HG02642 (cell line): ENCODE data around the gene MBNL2.
"Not testable (repeated sequence)": the region's sequence is repeated elsewhere in the genome, so short reads cannot be mapped to it uniquely, and the experiment has no call there.

Source experiments
- ATAC-seq: cut with Tn5 transposase; IDR thresholded peaks from one replicate; pipeline ENCODE4 v1.9.1; 2021; ENCODE audit warnings: mild to moderate bottlenecking; ENCODE audit not compliant: unreplicated experiment, poor library complexity

Gene MBNL2

DNA sequence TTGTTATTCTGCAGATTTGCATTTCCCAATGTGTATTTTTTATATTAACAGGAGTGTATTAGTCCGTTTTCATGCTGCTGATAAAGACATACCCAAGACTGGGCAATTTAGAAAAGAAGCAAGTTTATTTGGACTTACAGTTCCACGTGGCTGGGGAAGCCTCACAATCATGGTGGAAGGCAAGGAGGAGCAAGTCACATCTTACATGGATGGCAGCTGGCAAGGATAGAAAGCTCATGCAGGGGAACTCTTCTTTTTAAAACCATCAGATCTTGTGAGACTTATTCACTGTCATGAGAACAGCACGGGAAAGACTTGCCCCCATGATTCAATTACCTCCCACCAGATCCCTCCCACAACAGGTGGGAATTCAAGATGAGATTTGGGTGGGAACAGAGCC lies 14.9 kb upstream of the MBNL2 start:
- ATAC-seq, result not testable (repeated sequence)

DNA sequence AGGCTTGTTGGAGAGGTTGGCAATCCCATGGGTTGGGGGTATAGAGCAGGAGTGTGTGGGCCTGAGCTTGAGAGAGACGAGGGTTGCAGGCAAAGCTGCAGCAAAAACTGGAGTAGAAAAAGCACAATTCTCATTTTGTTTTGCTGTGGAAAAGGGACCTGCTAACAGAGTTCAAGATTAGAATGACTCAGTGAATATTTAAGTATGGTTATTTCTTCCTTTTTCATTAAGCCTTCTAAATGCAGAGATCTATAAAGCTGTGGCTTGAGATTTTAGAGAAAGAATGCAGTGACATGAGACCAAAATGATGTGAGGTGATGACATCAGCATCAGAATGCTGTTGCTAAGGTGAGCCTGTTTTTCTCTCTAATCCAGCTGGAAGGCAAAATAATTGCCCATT lies 10.8 kb upstream of the MBNL2 start:
- ATAC-seq, result no peak

DNA sequence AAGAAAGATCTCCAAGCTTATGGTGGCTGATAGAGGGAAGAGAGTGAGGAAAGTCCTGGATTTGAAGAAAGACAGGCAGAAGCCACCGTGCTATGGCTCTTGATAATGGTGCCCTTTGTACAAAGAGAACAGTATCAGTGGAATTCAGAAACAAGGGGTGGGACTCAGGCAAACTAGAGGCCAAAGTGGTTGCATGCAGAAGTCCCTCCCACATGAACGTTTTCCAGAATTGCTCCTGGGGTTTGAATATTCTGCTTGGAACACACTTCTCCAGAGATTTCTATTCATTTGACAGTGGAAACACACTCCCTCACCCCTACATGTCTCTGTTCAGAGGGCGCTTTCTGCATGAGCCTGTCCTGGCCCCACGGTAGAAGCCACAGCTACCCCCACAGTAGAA lies 10.1 kb upstream of the MBNL2 start:
- no peak for ATAC-seq

DNA sequence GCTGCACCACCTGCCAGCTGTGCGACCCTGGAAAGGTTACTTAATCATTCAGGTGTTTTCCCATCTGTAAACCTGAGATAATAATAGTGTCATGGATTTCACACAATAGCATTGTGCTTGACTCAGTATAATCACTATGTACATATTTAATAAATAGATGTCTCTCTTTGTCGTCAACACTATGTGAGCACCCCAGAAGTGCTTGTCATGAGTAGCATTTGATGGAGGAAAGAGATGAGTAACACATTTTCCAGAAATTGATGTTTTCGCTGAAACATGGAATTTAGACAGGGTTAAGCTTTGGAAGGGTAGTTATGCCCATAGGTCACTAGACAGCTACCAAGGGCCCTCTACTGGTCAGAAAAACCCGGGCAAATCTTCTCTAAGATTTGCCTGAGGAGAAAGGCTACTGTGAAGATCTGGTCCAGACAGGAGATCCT lies 9.5 kb upstream of the MBNL2 start:
- ATAC-seq, result peak; percentile 63

DNA sequence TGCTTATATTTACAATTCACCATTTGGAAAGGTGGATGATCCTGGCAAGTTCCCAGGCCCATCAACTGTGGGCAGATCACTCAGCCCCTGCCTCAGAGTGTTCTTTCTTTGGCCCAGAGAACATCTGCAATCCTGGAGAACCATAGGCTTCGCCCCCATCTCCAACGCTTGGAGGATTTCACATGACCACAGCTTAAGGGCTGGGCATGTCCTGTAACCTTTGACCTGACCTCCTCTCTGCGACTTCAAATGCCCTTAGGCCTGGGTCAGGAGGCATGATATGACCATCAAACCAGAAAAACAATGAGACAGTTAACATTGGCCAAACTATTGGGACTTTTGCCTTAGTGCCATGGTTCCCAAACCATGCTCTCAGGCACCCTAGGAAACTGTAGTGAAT lies 7.2 kb upstream of the MBNL2 start:
- ATAC-seq, result no peak

DNA sequence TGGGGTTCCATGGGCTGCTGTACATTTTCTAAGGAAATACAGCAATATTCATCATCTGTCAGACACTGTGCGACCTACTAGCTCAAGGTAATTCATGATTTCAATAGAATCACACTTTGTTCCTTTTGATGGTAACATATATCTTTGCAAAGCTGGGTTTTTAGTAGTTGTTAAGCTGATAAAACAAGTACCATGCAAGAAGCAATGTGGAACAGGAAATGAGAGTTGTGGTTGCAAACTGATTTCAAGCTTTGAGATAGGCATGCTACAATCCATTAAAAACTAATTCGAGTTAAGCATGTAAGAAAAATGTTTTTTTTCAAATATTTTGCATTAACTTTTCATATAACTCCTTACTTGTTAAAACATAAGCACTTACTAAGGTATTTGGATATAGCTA lies 6.8 kb upstream of the MBNL2 start:
- ATAC-seq, result no peak

DNA sequence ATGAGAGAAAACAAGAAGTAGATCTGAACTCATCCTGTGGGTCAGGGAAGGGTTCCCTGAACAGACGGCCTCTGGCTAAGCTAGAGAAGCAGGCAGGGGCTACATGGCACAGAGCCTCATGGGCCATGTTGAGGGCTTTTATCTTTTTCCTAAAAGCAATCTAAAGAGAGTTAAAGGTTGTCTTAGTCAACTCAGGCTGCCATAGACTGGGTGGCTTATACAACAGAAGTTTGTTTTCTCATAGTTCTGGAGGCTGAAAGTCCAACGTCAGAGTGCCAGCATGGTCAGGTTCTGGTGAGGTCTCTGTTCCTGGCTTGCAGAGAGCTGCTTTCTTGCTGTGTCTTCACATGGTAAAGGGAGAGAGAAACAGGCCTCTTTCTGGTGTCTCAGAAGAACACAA lies 2.9 kb upstream of the MBNL2 start:
- no peak for ATAC-seq

DNA sequence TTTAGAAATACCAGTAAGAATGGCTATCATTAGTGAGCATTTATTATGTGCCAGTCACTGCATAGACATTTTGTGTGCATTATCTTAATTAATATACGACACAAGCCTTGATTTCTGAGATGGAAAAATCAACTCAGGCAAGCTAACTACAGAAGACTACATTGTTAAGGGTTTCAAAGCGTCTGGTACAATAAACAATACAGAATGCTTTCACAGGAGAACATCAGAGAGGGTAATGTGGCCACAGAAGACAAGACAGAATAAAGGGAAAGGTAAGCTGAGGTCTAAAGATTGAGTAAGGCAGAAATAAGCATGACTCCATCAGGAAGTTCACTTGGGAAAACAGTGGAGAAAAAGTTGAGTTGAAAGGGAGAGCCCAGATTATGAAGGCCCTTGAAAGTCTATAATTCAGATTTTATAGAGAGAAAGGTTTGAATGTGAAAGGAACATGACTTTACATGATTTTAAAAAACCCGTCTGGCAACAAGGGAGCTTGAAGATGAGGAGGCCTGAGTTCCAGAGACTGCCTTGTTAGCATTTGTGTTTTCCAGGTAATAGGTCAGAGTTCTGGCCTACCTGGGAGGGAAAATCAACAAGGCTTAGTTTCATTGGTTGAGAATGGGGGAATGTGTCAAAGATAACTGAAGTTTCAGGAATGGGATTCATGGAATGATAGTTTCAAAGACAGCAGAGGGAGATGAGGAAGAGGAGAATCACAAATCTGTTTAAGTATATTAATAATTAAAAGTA lies 1.8 kb upstream of the MBNL2 start:
- no peak for ATAC-seq

DNA sequence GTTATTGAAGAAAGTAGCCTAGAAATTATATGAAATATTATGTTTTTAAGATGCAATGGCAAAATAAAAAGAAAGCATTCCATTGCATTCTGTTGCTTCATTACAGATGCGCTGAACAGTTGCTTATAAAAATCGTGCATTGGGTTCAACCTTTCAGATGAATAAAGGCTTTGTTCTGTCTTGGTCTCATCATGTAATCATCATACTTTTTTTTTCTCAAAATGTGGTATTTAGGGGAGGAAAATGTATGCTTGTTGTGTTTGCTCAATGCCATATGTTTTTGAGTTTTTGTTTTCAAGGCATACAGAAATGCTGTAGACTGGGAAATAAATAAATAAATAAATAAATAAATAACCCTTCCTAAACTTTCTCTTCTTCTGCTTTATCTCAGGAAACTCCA lies 1.1 kb upstream of the MBNL2 start:
- ATAC-seq, result no peak

DNA sequence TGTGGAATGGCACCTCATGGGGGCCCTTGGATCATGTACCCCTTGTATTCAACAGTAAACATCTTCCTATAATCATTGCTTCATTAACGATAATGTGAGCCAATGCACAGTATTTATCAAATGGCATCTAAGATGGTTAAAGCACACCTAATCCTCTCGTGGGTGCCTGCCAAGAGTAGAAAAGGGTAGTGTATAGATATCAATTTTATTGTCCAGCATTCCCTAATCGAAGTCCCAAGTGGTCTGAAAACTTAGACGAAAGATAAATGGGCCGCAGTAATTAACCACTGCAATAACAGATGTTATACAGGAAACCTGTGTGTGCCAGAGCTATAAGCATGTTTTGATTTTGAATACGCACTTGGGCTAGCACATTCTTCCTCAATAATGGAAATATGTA lies 667 bp upstream of the MBNL2 start:
- ATAC-seq, result no peak

DNA sequence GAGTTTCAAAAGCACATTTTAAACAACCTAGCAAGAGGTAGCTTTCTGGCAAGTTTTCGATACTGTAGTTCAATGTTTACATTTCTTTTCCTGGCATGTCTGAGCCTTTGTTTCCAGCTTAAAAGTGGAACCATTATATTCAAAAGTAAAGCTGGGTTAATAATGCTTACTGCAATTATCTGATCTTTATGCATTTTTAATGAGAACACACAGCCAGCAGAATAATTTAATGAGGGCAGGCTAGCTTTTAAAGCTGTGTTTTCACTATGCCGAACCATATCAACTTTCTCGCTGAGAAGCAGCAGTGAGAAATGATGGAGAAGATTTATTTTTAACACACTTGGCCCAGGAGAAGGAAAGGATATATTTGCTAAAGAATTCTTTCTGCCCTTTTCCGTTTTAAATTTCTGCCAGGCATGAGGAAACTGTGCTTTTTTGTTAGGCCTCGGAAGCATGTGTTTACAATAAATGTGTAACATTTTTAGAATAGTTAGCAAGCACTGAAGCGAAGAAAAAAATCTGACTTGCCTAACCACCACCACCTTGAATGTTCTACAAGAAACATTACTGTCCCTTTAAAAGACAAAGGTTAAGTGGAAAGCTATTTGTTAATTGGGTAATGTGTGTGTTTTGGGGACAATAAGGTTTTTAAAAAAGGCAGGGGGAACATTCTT lies 1.0 kb downstream of the MBNL2 start:
- ATAC-seq, result no peak

DNA sequence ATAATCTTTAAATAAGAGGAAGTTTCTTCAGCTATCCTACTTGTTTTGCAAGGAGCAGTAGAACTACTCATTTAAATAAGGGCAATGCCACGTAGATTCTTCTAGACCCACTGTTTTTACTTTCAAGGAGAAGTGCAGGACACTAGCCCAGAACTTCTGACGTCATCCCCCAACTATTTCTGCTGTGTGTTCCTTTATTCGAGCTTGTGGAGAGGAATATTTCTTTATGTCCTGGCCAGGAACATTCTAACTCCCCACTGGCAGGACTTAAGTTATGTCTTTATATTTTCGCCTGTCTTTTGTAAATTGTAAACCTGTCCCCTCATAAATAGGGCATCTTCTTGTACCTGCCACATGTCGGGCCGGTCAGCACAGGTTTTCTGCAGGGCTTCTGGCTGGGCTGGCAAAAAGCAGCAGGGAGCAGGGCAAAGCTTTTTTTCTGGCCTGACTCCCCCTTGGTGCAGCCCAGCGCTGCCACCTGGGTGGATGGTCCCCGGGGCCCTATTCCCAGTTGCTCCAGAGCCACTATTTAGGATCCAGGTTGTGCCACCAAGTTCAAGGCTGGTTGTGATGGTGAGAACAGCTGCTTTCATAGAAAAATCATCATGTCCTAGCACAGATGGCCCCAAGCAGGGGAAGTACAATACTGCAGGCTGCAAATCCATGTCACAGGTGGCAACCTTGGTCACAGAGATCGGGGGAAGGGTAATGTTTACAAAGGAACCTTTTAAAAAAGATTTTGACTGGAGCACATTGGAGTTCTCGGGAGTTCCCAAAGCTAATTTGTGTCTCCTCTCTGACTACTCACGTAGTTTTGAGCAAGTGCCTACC lies 1.8 kb downstream of the MBNL2 start:
- peak; percentile 26 for ATAC-seq

DNA sequence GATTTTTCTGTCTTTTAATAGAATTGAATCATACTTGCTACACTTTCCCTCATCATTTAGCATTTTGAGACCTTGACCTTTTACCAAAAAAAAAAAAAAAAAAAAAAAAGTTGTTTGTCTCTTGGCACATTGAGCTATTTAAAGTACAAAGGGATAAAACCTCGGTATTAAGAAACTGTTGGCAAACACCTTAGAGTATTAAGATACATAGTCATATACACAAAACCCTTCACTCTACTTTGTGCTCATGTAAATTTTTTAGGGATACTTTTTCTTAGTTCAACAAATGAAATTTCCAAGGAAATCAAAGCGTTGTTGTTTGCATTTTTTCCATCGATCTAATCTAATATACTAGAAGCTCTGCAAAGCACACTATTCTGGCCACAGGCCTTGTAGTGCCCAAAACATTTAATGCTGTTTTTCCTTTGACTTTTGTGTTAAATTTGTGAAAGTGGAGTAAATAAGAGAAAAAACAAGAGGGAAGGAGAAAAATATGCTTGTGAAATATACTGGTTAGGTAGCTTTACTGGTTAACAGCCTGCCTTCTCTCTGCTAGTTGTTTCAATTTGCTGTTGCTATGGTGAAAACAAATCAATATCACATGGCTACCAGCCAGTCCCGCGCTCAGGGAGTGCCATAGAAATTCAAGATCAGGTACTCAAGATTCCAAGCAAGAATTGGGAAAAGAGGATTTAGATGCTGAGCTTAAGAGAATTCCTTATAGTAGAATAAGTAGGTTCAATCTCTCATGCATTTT lies 2.6 kb downstream of the MBNL2 start:
- no peak for ATAC-seq

DNA sequence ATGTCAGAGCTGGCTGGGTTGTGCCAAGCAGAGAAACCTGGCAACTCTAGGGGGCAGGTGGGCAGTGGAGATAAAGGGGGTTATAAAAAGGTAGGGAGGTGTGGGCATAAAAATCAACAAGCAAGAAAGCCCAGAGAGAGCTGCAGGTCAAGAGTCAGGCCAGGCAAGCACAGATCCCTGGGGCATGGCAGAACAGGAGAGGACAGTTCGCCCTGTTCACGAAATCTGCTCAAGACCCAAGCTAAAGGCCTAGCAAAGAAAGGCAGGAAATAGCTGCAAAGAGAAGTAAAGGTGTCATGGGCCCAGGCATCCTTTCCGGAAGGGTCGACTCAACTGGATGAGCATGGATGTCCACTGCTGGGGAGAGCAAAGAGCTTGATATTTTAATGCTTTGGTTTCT lies 3.4 kb downstream of the MBNL2 start:
- ATAC-seq, result no peak

DNA sequence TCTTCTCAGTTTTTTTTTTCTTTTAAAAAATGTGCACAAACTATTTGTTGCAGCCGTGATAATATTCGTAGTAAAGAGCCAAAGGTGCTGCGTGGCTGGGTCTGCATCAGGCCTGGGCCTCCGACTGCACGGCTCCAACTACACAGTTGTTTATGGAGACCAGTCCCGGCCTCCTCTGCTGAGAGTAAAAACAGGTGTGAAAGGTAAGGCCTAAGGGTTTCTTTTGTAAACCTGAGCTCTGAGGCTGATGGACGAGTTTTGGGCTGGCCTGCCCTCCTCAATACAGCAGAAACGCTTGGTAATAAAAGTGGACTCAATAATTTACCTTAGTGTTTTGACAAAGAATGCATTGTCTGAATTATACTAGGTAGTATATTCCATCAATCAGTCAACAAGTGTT lies 3.9 kb downstream of the MBNL2 start:
- ATAC-seq, result no peak

DNA sequence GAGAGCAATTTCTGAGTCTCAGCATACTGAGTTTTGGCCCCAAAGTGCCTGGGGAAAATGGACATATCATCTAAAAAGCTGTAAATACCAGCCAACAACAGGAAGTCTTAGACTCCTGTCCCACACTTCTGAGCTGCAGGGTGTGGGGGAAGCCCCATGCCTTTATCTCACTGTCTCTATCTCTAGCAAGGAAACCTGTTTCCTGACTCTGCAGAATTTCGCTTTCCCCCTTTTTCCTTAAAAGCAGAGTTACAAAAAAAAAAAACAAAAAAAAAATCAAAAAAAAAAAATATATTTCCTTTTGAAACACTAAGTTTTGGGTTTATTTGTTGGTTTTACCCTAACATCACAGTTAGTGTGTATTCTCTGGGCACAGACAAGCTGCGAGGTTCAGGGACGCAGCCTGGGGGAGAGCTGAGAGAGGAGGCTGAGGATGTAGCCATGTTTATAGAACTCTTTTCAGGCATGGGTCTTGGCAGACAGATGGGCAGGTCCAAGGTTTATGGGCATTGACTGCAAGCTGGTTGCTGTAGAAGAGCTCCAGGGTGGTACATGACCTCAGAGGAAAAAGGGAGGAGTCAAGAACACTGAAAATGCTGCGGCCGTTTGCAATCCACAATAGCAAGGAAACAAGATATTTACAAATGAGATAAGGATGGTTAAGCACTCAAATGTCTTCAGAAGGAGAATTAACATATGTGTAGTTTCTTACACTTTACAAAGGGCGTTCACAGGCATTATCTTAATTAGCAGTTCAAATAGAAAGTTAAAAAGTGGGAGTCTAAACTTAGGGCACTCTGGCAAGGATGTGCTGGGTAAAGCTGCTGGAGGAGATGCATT lies 4.9 kb downstream of the MBNL2 start:
- peak; percentile 41 for ATAC-seq

DNA sequence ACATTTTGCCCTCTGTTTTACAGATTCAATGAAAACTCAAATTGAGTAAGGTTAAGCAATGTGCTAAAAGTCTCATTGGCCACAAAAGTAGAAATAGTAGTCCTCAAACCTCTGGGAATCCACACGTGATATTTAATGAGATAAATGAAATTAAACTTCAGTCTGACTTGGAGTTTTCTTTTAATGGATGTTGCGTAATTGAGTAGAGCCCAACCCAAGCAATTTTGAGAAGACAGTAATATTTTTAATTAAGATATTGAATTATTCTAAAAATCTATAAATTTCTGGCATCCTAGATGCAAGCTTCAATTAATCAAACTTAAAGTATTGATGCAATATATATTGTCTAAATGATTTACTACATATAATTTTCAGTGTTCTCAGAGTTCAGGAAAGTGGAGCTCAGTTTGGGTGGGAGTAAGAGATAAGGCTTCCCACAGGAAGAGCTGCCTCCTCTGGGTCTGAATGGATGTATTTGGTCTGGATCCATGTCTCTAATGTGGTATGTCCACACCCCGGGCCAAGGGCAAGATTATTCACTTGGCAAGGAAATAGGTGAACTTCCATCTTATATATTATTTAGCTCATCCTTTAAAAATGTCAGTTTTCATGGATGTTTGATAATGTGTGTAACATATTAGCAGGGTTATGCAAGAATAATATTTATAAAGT lies 6.9 kb downstream of the MBNL2 start:
- no peak for ATAC-seq

DNA sequence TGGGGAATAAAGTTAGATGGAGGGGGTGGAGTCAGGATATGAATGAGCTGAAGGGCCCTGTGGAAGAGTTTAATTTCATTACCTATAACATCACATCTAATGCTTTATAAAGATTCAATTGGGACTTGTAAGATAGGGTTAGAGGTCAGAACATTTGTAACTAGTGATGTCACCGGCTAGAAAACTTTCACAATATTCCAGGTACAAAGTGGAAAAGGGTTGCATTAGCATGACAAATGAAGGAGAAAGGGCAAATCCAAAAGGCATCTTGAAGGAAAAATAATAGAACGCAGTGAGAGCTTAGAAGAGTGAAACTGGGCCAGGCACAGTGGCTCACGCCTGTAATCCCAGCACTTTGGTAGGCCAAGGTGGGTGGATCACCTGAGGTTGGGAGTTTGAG lies 7.6 kb downstream of the MBNL2 start:
- no peak for ATAC-seq
